ENCODE data around the gene ARID4B.

The ARID4B gene

GRCh38 chr1:235279694-235280093, 48.3 kb downstream of the ARID4B start:
- TF ChIP-seq GABPA (IDR thresholded peaks at IDR 0.05; ENCODE audit: low read depth) (no peak), POLR2AphosphoS5 (IDR thresholded peaks at IDR 0.05; ENCODE audit: low read depth) (no peak)
- H3K27me3 ChIP-seq (ENCODE audit: insufficient read depth, poor library complexity, severe bottlenecking): no peaks in the 10 kb centered on the region
- no peak overlapping the region for H3K4me3 ChIP-seq (replicated peaks; ENCODE audit: insufficient read depth, low read length)
- H3K27ac ChIP-seq (replicated peaks): no peak overlapping the region
- no peak for DNase-seq (ENCODE audit: low read depth in 1 of 2, low spot score in 1 of 2)

- Histone ChIP-seq H3K4me3 (replicated peaks; ENCODE audit: insufficient read depth, low read length) (no peak overlapping the region), H3K27ac (replicated peaks) (no peak overlapping the region)
Observed at GRCh38 chr1:235278915-235279292, 49.1 kb downstream of the ARID4B start.

DNA sequence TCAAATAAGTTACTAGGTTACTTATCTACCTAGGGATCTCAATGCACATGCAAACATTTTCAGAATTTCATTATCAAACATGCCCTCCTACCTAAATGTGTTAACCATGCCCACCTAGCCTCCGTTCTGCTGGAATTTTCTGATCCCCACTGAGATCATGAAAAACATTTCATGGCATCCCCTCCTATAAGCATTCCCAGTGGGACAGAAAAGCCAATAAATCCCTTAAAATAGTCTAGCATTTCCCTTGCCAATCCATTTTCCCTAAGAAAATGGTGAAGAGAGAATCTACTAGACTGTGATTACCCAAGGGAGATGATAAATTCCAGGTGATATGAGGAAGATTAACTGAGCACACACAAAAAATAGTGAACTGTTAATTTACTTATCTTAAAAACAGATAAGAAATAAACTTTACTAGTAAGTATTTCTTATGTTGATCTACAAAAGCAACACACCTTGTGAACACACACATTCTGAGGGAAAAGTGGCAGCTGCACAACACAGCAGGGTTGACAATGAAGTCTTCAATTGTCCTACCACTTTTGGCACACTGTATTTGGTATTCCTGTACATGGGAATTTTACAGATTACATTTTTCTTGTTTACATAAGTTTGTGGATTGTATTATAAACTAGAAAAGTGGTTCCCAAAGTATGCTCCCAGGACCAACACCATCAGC, 49.6 kb downstream of the ARID4B start:
- Histone ChIP-seq H3K27me3 (ENCODE audit: insufficient read depth, poor library complexity, severe bottlenecking) (no peaks in the 10 kb centered on the region), H3K27ac (replicated peaks) (no peak overlapping the region), H3K4me3 (replicated peaks; ENCODE audit: insufficient read depth, low read length) (no peak overlapping the region)
- no peak for DNase-seq (ENCODE audit: low read depth in 1 of 2, low spot score in 1 of 2)
- TF ChIP-seq POLR2AphosphoS5 (IDR thresholded peaks at IDR 0.05; ENCODE audit: low read depth): no peak
- TF ChIP-seq, protein P1, sequence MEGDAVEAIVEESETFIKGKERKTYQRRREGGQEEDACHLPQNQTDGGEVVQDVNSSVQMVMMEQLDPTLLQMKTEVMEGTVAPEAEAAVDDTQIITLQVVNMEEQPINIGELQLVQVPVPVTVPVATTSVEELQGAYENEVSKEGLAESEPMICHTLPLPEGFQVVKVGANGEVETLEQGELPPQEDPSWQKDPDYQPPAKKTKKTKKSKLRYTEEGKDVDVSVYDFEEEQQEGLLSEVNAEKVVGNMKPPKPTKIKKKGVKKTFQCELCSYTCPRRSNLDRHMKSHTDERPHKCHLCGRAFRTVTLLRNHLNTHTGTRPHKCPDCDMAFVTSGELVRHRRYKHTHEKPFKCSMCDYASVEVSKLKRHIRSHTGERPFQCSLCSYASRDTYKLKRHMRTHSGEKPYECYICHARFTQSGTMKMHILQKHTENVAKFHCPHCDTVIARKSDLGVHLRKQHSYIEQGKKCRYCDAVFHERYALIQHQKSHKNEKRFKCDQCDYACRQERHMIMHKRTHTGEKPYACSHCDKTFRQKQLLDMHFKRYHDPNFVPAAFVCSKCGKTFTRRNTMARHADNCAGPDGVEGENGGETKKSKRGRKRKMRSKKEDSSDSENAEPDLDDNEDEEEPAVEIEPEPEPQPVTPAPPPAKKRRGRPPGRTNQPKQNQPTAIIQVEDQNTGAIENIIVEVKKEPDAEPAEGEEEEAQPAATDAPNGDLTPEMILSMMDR (IDR thresholded peaks at IDR 0.05; ENCODE audit: insufficient read depth, low read length): no peak
- no peak for TF ChIP-seq SPI1 (IDR thresholded peaks at IDR 0.05; ENCODE audit: borderline replicate concordance, low read depth)
- TF ChIP-seq, protein P2, sequence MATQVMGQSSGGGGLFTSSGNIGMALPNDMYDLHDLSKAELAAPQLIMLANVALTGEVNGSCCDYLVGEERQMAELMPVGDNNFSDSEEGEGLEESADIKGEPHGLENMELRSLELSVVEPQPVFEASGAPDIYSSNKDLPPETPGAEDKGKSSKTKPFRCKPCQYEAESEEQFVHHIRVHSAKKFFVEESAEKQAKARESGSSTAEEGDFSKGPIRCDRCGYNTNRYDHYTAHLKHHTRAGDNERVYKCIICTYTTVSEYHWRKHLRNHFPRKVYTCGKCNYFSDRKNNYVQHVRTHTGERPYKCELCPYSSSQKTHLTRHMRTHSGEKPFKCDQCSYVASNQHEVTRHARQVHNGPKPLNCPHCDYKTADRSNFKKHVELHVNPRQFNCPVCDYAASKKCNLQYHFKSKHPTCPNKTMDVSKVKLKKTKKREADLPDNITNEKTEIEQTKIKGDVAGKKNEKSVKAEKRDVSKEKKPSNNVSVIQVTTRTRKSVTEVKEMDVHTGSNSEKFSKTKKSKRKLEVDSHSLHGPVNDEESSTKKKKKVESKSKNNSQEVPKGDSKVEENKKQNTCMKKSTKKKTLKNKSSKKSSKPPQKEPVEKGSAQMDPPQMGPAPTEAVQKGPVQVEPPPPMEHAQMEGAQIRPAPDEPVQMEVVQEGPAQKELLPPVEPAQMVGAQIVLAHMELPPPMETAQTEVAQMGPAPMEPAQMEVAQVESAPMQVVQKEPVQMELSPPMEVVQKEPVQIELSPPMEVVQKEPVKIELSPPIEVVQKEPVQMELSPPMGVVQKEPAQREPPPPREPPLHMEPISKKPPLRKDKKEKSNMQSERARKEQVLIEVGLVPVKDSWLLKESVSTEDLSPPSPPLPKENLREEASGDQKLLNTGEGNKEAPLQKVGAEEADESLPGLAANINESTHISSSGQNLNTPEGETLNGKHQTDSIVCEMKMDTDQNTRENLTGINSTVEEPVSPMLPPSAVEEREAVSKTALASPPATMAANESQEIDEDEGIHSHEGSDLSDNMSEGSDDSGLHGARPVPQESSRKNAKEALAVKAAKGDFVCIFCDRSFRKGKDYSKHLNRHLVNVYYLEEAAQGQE (IDR thresholded peaks at IDR 0.05; ENCODE audit: insufficient replicate concordance, low read depth): no peak
- no peak for TF ChIP-seq GABPA (IDR thresholded peaks at IDR 0.05; ENCODE audit: low read depth)

More at GRCh38 chr1:235278915-235279292, 49.1 kb downstream of the ARID4B start:
- DNase-seq (ENCODE audit: low read depth in 1 of 2, low spot score in 1 of 2): no peak
- TF ChIP-seq, protein P1 (IDR thresholded peaks at IDR 0.05; ENCODE audit: insufficient read depth, low read length): no peak
- TF ChIP-seq POLR2AphosphoS5 (IDR thresholded peaks at IDR 0.05; ENCODE audit: low read depth) (no peak), GABPA (IDR thresholded peaks at IDR 0.05; ENCODE audit: low read depth) (no peak), SPI1 (IDR thresholded peaks at IDR 0.05; ENCODE audit: borderline replicate concordance, low read depth) (no peak)
- TF ChIP-seq, protein P2 (IDR thresholded peaks at IDR 0.05; ENCODE audit: insufficient replicate concordance, low read depth): no peak
- no peaks in the 10 kb centered on the region for H3K27me3 ChIP-seq (ENCODE audit: insufficient read depth, poor library complexity, severe bottlenecking)

DNA sequence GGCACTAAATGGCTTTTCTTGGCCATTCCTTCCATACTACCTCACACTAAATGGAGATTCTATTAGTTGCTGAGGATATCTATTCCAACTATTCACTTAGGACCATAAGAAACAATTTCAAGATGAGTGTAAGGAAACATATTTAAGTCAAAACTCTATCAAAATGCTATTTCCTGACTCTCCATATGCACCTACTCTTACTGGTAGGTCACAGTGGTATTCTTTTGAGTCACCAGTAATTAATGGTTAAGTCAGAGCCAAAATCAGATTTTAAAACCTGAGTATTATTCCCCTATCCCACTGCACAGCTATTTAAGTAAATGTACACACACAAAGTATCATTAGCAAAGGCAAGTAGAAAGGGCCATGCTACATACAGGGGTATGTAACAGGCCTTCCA, 50.3 kb downstream of the ARID4B start:
- Histone ChIP-seq H3K27me3 (ENCODE audit: insufficient read depth, poor library complexity, severe bottlenecking) (no peaks in the 10 kb centered on the region), H3K4me3 (replicated peaks; ENCODE audit: insufficient read depth, low read length) (no peak overlapping the region), H3K27ac (replicated peaks) (no peak overlapping the region)
- DNase-seq (ENCODE audit: low read depth in 1 of 2, low spot score in 1 of 2): no peak
- no peak for TF ChIP-seq GABPA (IDR thresholded peaks at IDR 0.05; ENCODE audit: low read depth)
- TF ChIP-seq, protein P1 (IDR thresholded peaks at IDR 0.05; ENCODE audit: insufficient read depth, low read length): no peak
- TF ChIP-seq, protein P2 (IDR thresholded peaks at IDR 0.05; ENCODE audit: insufficient replicate concordance, low read depth): no peak
- TF ChIP-seq POLR2AphosphoS5 (IDR thresholded peaks at IDR 0.05; ENCODE audit: low read depth): no peak
